Skeletal muscle tissue (tissue), 4 donors: ENCODE data around the gene ITPR1. TPM values are rescaled to one million over a fixed set of nuclear protein-coding genes. Genes with fewer than 3 reads are reported as not detected.
A peak's percentile ranks its signal among the peaks of the same experiment; 100 is the strongest.

ENCODE experiments used
- H3K27ac ChIP-seq: one replicate; pipeline ENCODE4 v1.7.0; 2013; ENCODE audit warnings: mild to moderate bottlenecking, low read depth, low read length, inconsistent platforms
- H3K27me3 ChIP-seq, 3 donors: one replicate each; pipeline ENCODE4 v1.7.0; 2013; ENCODE audit warnings: low read length in 3 of 3; ENCODE audit not compliant: control insufficient read depth in 3 of 3, insufficient read depth in 3 of 3
- H3K36me3 ChIP-seq, 3 donors: one replicate each; pipeline ENCODE4 v1.7.0; 2013; ENCODE audit warnings: low read length in 3 of 3; ENCODE audit not compliant: control insufficient read depth in 3 of 3, insufficient read depth in 3 of 3
- H3K4me1 ChIP-seq, 3 donors: one replicate each; pipeline ENCODE4 v1.7.0; 2013; ENCODE audit warnings: low read length in 3 of 3, mild to moderate bottlenecking in 3 of 3; ENCODE audit not compliant: control insufficient read depth in 3 of 3, insufficient read depth in 3 of 3
- H3K4me3 ChIP-seq, 3 donors: one replicate each; pipeline ENCODE4 v1.7.0; 2013; ENCODE audit warnings: low read length in 3 of 3
- H3K9ac ChIP-seq, 3 donors: one replicate each; pipeline ENCODE4 v1.7.0; 2013; ENCODE audit warnings: low read length in 3 of 3, mild to moderate bottlenecking in 3 of 3, moderate library complexity in 2 of 3, low read depth in 1 of 3
- H3K9me3 ChIP-seq, 3 donors: one replicate each; pipeline ENCODE4 v1.7.0; 2013; ENCODE audit warnings: low read length in 3 of 3; ENCODE audit not compliant: control insufficient read depth in 3 of 3
- total RNA-seq: library from RNA; depleted of rRNA; stranded (reverse); fragments of >200 nt; gene quantifications from one replicate; pipeline ENCODE4 v1.2.3, GENCODE V29; 2014
- donor health status: Osteomylitis.

Gene ITPR1
- total RNA-seq, 1 donor from 2014 or later, result 55.8 TPM

GRCh38 chr3:4828279-4829030 lies 335.3 kb downstream of the ITPR1 start:
- Histone ChIP-seq H3K9ac (no peak overlapping the region), H3K4me1 (peaks cover 49 to 63% (median 52%) of the 10 kb centered on the region in 3 donors), H3K27ac (peak overlapping the region; percentile 76)

GRCh38 chr3:4829031-4829394 lies 335.9 kb downstream of the ITPR1 start:
- Histone ChIP-seq H3K9me3 (no peaks in the 10 kb centered on the region), H3K4me1 (peaks cover 48 to 61% (median 52%) of the 10 kb centered on the region in 3 donors), H3K27me3 (no peaks in the 10 kb centered on the region), H3K27ac (peak overlapping the region; percentile 76), H3K36me3 (no peaks in the 10 kb centered on the region), H3K4me3 (no peak overlapping the region), H3K9ac (no peak overlapping the region)

More at GRCh38 chr3:4828279-4829030, 335.3 kb downstream of the ITPR1 start:
- H3K27me3 ChIP-seq, result no peaks in the 10 kb centered on the region
- H3K9me3 ChIP-seq, result no peaks in the 10 kb centered on the region
- H3K4me3 ChIP-seq, result no peak overlapping the region
- peaks cover 0 to 2% (median 0%) of the 10 kb centered on the region in 3 donors for H3K36me3 ChIP-seq

GRCh38 chr3:4830586-4830914 lies 337.4 kb downstream of the ITPR1 start:
- no peak overlapping the region for H3K4me3 ChIP-seq
- H3K4me1 ChIP-seq, result peaks cover 33 to 45% (median 37%) of the 10 kb centered on the region in 3 donors
- H3K9ac ChIP-seq, result peak overlapping the region in 1 of 3 donors; percentile 21
- H3K27ac ChIP-seq, result peak overlapping the region; percentile 63
- no peaks in the 10 kb centered on the region for H3K9me3 ChIP-seq
- H3K36me3 ChIP-seq, result no peaks in the 10 kb centered on the region
- H3K27me3 ChIP-seq, result no peaks in the 10 kb centered on the region

- H3K4me1 ChIP-seq, result peaks cover 23 to 35% (median 27%) of the 10 kb centered on the region in 3 donors
- H3K4me3 ChIP-seq, result no peak overlapping the region
- H3K36me3 ChIP-seq, result no peaks in the 10 kb centered on the region
- H3K9me3 ChIP-seq, result no peaks in the 10 kb centered on the region
- H3K27me3 ChIP-seq, result no peaks in the 10 kb centered on the region
- peak overlapping the region in 2 of 3 donors; percentile 5 to 54 for H3K9ac ChIP-seq
- H3K27ac ChIP-seq, result peak overlapping the region; percentile 63
These were observed 338.4 kb downstream of the ITPR1 start for GRCh38 chr3:4831580-4831950.

- Histone ChIP-seq H3K27ac (no peak overlapping the region), H3K9me3 (no peaks in the 10 kb centered on the region), H3K4me1 (peaks cover 8 to 16% (median 10%) of the 10 kb centered on the region in 3 donors), H3K9ac (no peak overlapping the region), H3K36me3 (peaks cover 0 to 7% (median 0%) of the 10 kb centered on the region in 3 donors), H3K27me3 (no peaks in the 10 kb centered on the region), H3K4me3 (no peak overlapping the region)
These were observed 340.3 kb downstream of the ITPR1 start for GRCh38 chr3:4833471-4833870.

GRCh38 chr3:4834403-4834866 lies 341.3 kb downstream of the ITPR1 start:
- H3K4me1 ChIP-seq, result peaks cover 8 to 11% (median 9%) of the 10 kb centered on the region in 3 donors
- H3K36me3 ChIP-seq, result peaks cover 0 to 7% (median 0%) of the 10 kb centered on the region in 3 donors
- no peak overlapping the region for H3K9ac ChIP-seq
- no peaks in the 10 kb centered on the region for H3K9me3 ChIP-seq
- no peak overlapping the region for H3K27ac ChIP-seq
- H3K4me3 ChIP-seq, result no peak overlapping the region
- no peaks in the 10 kb centered on the region for H3K27me3 ChIP-seq

- Histone ChIP-seq H3K9me3 (no peaks in the 10 kb centered on the region), H3K4me1 (peaks cover 5 to 9% (median 6%) of the 10 kb centered on the region in 3 donors), H3K4me3 (no peak overlapping the region), H3K27me3 (no peaks in the 10 kb centered on the region), H3K9ac (no peak overlapping the region), H3K27ac (no peak overlapping the region), H3K36me3 (peaks cover 0 to 7% (median 0%) of the 10 kb centered on the region in 3 donors)
These were observed 342.5 kb downstream of the ITPR1 start for GRCh38 chr3:4835616-4836043.

GRCh38 chr3:4836516-4836915 lies 343.4 kb downstream of the ITPR1 start:
- no peak overlapping the region for H3K9ac ChIP-seq
- peaks cover 0 to 3% (median under 1%) of the 10 kb centered on the region in 3 donors for H3K4me1 ChIP-seq
- H3K4me3 ChIP-seq, result no peak overlapping the region
- no peak overlapping the region for H3K27ac ChIP-seq
- H3K27me3 ChIP-seq, result no peaks in the 10 kb centered on the region
- peaks cover 0 to 7% (median 0%) of the 10 kb centered on the region in 3 donors for H3K36me3 ChIP-seq
- no peaks in the 10 kb centered on the region for H3K9me3 ChIP-seq

- H3K27ac ChIP-seq, result no peak overlapping the region
- H3K36me3 ChIP-seq, result peaks cover 0 to 7% (median 0%) of the 10 kb centered on the region in 3 donors
- no peak overlapping the region for H3K4me3 ChIP-seq
These were observed 344.3 kb downstream of the ITPR1 start for GRCh38 chr3:4837374-4837930.

GRCh38 chr3:4838621-4839022 lies 345.5 kb downstream of the ITPR1 start:
- no peaks in the 10 kb centered on the region for H3K9me3 ChIP-seq
- no peak overlapping the region for H3K9ac ChIP-seq
- H3K4me1 ChIP-seq, result no peaks in the 10 kb centered on the region
- H3K36me3 ChIP-seq, result peaks cover 0 to 7% (median 0%) of the 10 kb centered on the region in 3 donors
- no peak overlapping the region for H3K27ac ChIP-seq
- H3K4me3 ChIP-seq, result no peak overlapping the region
- no peaks in the 10 kb centered on the region for H3K27me3 ChIP-seq

More at GRCh38 chr3:4837374-4837930, 344.3 kb downstream of the ITPR1 start:
- no peaks in the 10 kb centered on the region for H3K4me1 ChIP-seq
- no peaks in the 10 kb centered on the region for H3K27me3 ChIP-seq
- H3K9ac ChIP-seq, result no peak overlapping the region
- H3K9me3 ChIP-seq, result no peaks in the 10 kb centered on the region
